ENCODE results near the gene SERPINE3. TPM values are rescaled to one million over a fixed set of nuclear protein-coding genes. Genes with fewer than 3 reads are reported as not detected.
A peak's percentile ranks its signal among the peaks of the same experiment; 100 is the strongest.

The SERPINE3 gene
- total and polyA plus RNA-seq, 2 donors (not counting 1 experiment from before 2014, with no cell fraction given) = not detected

DNA sequence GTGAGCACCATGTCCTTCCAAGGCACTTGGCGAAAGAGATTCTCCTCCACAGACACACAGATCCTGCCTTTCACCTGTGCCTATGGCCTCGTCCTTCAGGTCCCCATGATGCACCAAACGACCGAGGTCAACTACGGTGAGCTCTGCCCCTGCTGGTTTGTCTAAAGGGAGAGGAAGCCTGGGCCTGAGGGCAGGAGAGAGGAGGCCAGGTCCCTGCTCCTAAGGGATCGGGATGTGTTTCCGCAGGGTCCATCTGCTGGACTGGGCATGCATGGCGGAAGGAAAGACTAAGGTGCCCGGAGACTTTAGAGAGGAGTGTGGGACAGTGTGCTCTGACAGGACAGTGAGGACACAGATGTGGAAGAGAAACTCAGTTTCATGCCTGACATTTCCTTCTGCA lies 7.6 kb downstream of the SERPINE3 start:
- Histone ChIP-seq H3K27me3 (ENCODE audit: control insufficient read depth, insufficient read depth, low read length) (no peaks in the 10 kb centered on the region), H3K9me3 (ENCODE audit: control insufficient read depth, insufficient read depth, low read depth, low read length) (no peaks in the 10 kb centered on the region), H2AFZ (ENCODE audit: low read length) (no peak overlapping the region), H3K4me1 (ENCODE audit: control insufficient read depth, extremely low read depth, insufficient read depth, low read length) (no peaks in the 10 kb centered on the region), H3K27ac (ENCODE audit: insufficient read depth, low read length) (no peak overlapping the region), H3K79me2 (ENCODE audit: control insufficient read depth, insufficient read depth, low read length) (no peaks in the 10 kb centered on the region), H3K4me3 (replicated peaks in 1 of 4; ENCODE audit: control extremely low read depth in 1 of 4, insufficient read depth in 1 of 4, low read depth in 3 of 4, low read length in 4 of 4) (no peak overlapping the region), H3K36me3 (ENCODE audit: control insufficient read depth, insufficient read depth, low read length) (peaks cover 2% of the 10 kb centered on the region), H4K20me1 (ENCODE audit: control insufficient read depth, extremely low read depth, insufficient read depth, low read length) (no peaks in the 10 kb centered on the region), H3K9ac (ENCODE audit: insufficient read depth, low read length) (no peak overlapping the region), H3K4me2 (ENCODE audit: extremely low read depth, insufficient read depth, low read length) (no peak overlapping the region)
- no peak for TF ChIP-seq EZH2 (IDR thresholded peaks at IDR 0.05; ENCODE audit: low read length, missing control alignments)
- DNase-seq (ENCODE audit: low read depth in 2 of 2) = no peak

DNA sequence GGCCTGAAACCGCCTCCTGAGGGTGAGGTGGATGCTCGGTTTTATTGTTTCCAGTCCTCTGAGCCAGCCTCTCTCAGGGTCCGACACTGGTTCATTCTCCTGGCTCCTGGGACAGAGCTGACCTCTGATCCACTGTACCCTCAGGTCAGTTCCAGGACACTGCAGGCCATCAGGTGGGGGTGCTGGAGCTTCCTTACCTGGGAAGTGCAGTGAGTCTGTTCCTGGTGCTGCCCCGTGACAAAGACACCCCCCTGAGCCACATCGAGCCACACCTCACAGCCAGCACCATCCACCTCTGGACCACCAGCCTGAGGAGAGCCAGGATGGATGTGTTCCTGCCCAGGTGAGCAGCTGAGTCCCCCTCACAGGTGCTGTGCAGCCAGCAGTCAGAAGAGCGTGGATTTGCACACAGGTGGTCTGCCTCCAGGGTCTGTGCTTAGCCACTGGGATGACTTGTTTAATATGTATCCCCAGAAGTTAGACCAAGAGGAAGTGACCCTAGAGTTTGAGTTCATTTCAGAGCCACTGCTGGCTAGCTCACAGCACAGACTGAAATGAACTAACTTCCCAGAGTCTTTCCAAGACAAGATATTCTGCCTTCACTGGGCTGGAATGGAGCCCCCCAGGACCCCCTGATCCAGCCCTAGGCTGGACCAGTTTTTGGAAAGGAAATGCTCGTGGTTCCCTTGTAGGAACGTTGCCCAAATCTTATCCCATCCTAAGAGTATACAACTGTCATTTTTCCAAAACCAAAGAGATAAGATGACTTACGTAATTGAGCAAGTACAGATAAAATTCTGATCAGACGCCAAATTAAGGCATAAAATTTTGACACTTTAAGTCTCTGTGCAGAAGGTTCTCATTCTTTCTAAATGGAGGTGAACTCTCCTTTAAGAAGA lies 8.8 kb downstream of the SERPINE3 start:
- TF ChIP-seq, protein P1, sequence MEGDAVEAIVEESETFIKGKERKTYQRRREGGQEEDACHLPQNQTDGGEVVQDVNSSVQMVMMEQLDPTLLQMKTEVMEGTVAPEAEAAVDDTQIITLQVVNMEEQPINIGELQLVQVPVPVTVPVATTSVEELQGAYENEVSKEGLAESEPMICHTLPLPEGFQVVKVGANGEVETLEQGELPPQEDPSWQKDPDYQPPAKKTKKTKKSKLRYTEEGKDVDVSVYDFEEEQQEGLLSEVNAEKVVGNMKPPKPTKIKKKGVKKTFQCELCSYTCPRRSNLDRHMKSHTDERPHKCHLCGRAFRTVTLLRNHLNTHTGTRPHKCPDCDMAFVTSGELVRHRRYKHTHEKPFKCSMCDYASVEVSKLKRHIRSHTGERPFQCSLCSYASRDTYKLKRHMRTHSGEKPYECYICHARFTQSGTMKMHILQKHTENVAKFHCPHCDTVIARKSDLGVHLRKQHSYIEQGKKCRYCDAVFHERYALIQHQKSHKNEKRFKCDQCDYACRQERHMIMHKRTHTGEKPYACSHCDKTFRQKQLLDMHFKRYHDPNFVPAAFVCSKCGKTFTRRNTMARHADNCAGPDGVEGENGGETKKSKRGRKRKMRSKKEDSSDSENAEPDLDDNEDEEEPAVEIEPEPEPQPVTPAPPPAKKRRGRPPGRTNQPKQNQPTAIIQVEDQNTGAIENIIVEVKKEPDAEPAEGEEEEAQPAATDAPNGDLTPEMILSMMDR (conservative IDR thresholded peaks at IDR 0.05 in 1 of 2, IDR thresholded peaks at IDR 0.05 in 1 of 2; ENCODE audit: low read depth in 1 of 2, low read length in 2 of 2) = no peak
- TF ChIP-seq EZH2 (IDR thresholded peaks at IDR 0.05; ENCODE audit: low read length, missing control alignments) = no peak
- Histone ChIP-seq H2AFZ (ENCODE audit: low read length) (no peak overlapping the region), H3K4me2 (ENCODE audit: extremely low read depth, insufficient read depth, low read length) (no peak overlapping the region), H3K27ac (ENCODE audit: insufficient read depth, low read length) (no peak overlapping the region), H3K27me3 (ENCODE audit: control insufficient read depth, insufficient read depth, low read length) (no peaks in the 10 kb centered on the region), H3K4me1 (ENCODE audit: control insufficient read depth, extremely low read depth, insufficient read depth, low read length) (no peaks in the 10 kb centered on the region), H3K9ac (ENCODE audit: insufficient read depth, low read length) (no peak overlapping the region), H3K79me2 (ENCODE audit: control insufficient read depth, insufficient read depth, low read length) (no peaks in the 10 kb centered on the region), H3K36me3 (ENCODE audit: control insufficient read depth, insufficient read depth, low read length) (peaks cover 2% of the 10 kb centered on the region), H4K20me1 (ENCODE audit: control insufficient read depth, extremely low read depth, insufficient read depth, low read length) (no peaks in the 10 kb centered on the region), H3K4me3 (replicated peaks in 1 of 4; ENCODE audit: control extremely low read depth in 1 of 4, insufficient read depth in 1 of 4, low read depth in 3 of 4, low read length in 4 of 4) (no peak overlapping the region), H3K9me3 (ENCODE audit: control insufficient read depth, insufficient read depth, low read depth, low read length) (no peaks in the 10 kb centered on the region)
- peak in 1 of 2 donors; percentile 30 for DNase-seq (ENCODE audit: low read depth in 2 of 2)

DNA sequence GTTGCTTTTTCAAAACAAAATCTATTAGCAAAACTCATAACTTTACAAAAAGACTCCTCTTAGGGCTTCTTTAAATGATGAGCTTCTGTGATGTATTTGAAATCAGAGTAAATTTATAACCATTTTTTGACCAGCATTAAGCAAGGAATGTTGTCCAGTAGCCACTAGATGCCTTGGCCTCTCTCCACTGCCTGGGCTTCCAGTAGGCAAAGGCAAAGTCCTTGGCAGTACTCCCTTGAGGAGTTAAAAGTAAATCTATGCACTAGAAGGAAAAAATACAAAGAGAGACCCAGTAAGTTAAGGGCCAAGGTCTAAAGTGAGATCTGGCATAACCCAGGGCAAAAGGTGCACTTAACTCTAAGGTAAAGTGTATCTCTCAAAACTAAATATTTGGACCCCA lies 9.5 kb downstream of the SERPINE3 start:
- no peak overlapping the region for H3K27ac ChIP-seq (ENCODE audit: insufficient read depth, low read length)
- H3K4me3 ChIP-seq (replicated peaks in 1 of 4; ENCODE audit: control extremely low read depth in 1 of 4, insufficient read depth in 1 of 4, low read depth in 3 of 4, low read length in 4 of 4) = no peak overlapping the region
- H3K9ac ChIP-seq (ENCODE audit: insufficient read depth, low read length) = no peak overlapping the region
- no peak overlapping the region for H2AFZ ChIP-seq (ENCODE audit: low read length)
- H3K4me1 ChIP-seq (ENCODE audit: control insufficient read depth, extremely low read depth, insufficient read depth, low read length) = no peaks in the 10 kb centered on the region
- TF ChIP-seq EZH2 (IDR thresholded peaks at IDR 0.05; ENCODE audit: low read length, missing control alignments) = no peak
- TF ChIP-seq, protein P1 (conservative IDR thresholded peaks at IDR 0.05 in 1 of 2, IDR thresholded peaks at IDR 0.05 in 1 of 2; ENCODE audit: low read depth in 1 of 2, low read length in 2 of 2) = no peak
- DNase-seq (ENCODE audit: low read depth in 2 of 2) = no peak
- peaks cover 2% of the 10 kb centered on the region for H3K36me3 ChIP-seq (ENCODE audit: control insufficient read depth, insufficient read depth, low read length)
- no peak overlapping the region for H3K4me2 ChIP-seq (ENCODE audit: extremely low read depth, insufficient read depth, low read length)
- H3K9me3 ChIP-seq (ENCODE audit: control insufficient read depth, insufficient read depth, low read depth, low read length) = no peaks in the 10 kb centered on the region
- H3K27me3 ChIP-seq (ENCODE audit: control insufficient read depth, insufficient read depth, low read length) = no peaks in the 10 kb centered on the region
- no peaks in the 10 kb centered on the region for H4K20me1 ChIP-seq (ENCODE audit: control insufficient read depth, extremely low read depth, insufficient read depth, low read length)
- no peaks in the 10 kb centered on the region for H3K79me2 ChIP-seq (ENCODE audit: control insufficient read depth, insufficient read depth, low read length)
